Inferior parietal cortex (tissue), 1 donor: Measurements from ENCODE around the gene CNPY4.

Experiments used
- DNase-seq: peaks from one replicate; pipeline ENCODE4 v3.0.0-alpha.2; 2016; ENCODE audit errors: extremely low spot score

CNPY4 gene

DNA sequence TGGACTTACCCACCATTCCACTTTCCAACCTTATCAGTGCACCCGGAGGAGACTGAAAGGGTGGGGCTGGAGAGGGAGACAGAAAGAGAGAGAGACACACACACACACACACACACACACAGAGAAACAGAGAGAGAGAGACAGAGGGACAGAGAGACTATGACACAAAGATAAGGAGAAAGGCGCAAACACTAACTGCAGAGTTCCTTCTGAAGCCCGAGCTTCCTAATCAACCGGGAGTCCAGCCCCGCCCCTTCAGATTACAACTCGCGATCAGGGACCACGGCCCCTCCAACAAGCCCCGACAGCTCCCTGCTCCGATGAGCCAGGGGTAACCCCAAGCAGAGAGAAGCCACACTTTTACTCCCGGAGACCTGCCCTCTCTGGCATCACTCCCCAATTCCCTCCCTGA is 48.5 kb downstream of the CNPY4 start:
- no peak for DNase-seq

DNA sequence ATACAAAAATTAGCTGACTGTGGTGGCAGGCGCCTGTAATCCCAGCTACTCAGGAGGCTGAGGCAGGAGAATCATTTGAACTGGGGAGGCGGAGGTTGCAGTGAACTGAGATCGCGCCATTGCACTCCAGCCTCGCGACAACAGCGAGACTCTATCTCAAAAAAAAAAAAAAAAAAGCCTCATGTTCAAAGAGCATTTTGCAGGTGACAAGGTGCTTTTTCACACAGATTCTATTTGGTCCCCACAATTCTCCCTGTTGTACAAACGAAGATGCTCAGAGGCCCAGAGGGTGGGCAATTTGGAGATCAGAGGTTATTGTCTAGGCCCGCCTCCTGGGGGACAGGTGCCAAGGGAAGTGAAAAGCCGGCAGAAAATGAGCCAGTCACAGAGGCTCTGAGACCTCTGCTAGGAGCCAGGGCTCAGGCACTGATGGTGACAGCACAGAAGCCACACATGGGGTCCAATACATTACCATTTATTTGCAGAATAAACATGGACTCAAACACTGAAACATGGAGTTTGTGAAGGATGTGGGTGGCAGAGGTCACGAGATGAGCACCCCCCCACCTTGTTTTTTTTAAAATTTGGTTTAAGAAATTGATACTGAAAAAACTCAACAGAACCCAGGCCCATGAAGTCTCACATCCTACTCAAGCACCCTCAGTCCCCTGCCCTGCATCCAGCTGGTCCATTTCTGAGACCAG is 49.9 kb downstream of the CNPY4 start:
- DNase-seq = no peak

DNA sequence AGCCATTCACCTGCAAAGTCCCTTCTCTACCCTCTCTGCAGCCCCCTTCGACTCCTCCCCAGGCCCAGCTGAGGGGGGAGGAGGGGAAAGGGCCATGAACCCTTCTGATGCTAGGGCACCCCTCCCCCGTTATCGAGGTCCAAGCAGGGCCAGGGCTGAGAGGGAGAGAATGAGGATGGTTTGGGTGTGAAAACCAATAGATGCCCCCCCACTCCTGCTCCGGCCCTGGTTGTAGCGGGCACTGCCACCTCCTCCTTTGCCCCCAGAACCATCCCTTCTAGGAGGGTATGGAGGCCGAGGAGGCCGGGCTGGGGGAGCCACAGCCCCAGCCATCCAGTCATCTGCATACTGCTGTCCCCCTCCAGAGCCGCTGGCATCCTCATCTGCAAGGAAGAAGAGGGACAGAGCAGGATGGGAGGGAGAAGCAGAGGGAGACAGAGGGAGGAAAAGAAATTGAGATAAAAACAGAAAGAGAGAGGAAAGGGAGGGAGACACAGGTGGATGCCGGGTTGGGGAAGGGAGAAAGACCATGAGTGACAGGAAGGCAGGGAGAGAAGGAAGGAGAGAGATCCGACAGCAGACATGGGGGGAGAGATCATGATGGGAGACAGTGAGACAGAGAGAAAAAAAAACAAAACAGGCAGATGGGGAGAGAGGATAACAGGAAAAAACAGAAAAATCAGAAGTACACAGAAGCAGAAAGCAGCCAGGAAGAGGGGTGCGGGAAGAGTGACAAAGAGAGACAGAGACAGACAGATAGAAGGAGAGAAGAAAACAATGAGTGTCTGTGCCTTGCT is 50.9 kb downstream of the CNPY4 start:
- DNase-seq = no peak

DNA sequence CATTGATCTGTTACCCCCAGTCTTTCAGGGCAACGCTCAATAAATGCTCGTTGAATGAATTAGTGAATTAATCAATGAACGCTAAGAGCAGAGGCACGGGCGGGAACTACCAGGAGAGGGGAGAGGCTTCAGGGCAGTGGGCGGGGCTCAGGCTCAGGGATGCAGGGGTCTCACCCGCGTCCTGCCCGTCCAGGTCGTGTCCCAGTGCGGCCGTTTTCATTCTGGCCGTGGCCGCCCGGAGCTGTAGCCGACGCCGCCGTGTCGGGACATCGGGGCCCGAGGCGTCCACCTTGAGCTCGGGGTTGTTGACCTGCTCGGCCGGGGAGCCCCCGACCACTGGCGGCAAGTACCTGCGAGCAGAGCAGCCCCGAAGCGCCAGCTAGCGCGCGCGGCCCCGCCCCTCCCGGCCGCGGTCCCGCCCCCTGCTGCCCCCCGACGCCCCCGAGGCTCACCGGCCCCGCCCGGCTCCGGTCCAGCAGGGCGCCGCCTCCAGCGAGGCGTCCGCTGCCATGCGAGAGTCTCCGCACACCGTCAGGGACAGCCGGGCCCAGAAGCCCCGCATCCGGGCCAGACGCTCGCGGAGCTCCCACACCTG is 51.8 kb downstream of the CNPY4 start:
- no peak for DNase-seq

DNA sequence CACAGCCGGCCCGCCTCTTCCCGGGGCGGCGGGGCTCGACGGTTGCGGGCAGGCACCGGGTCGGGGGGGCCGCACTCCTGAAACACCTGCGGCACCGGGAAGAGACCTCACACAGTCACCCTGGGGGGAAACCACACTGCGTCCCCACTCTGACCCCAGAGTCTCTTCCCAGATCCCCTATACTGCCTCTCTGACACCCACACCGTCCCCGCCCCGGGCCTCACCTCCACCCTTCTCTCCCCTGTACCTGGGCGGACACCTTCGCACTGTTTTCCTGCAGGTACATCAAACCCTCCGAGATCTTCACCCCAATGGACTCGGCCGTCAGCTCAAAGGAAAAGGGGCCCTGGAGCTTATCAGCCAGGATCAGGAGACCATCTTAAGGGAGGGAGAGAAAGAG is 52.4 kb downstream of the CNPY4 start:
- no peak for DNase-seq

DNA sequence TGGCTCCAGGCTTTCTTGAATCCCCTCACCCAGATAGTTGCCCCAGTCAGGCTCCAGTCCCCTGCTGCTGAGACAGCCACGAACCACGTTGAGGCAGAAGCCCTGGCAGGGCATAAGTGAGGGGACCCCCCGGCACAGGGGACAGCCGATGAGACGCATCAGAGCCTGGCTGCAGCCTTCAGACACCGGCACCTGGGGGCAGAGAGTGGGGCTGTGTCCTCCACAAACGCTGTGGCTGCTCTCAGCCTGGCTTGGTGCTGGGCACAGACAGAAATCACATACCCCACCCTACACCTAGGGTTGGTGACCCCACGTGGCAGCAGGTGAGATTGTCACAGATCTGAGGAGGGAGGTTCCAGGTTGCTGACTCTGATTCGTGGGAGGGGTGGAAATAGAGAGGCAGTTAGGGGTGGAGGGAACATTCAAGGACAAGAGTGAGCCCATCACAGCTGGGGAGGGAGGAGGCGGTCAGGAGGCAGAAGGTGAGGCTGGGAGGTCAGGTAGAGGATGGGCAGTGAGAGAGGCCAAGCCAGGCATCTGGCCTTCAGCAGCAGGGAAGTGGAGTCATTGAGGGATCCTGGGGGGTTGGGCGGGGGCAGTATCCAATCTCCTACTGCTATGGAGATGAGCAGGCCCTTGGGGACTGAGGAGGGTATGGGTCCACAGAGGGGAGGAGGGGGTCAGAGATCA is 54.5 kb downstream of the CNPY4 start:
- DNase-seq = no peak

DNA sequence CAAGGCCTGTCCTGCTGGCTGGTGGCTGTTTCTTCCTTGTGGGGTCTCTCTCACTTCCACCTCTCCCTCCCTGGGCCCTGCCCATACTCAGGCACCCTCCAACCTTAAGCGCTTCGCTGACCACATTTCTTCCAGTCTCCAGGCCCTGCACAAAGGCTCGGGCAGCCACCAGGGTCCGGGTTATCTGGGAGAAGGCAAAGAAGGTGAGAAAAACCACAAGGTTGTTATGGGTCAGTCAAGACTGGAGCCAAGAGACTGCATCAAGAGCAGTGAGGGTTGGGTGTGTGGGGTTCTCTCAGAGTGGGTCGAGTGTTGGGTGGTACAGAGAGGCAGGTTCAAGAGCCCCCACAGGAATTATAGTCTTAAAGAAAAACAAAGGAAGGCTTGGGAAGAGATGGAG is 55.1 kb downstream of the CNPY4 start:
- no peak for DNase-seq
